GM19193 (cell line): Measurements from ENCODE around the gene DEF6.

Experiments used
- POLR2A ChIP-seq: IDR thresholded peaks from 4 replicates; pipeline ENCODE4 v1.6.1; 2011; ENCODE audit not compliant: insufficient read depth, insufficient read length; ENCODE audit errors: extremely low read depth

DEF6 gene

GRCh38 chr6:35317483-35318195 lies 20.0 kb downstream of the DEF6 start:
- no peak for TF ChIP-seq POLR2A

GRCh38 chr6:35318196-35319171 lies 20.9 kb downstream of the DEF6 start:
- TF ChIP-seq POLR2A: no peak

GRCh38 chr6:35319346-35320030 lies 21.9 kb downstream of the DEF6 start:
- TF ChIP-seq POLR2A: no peak

GRCh38 chr6:35320031-35320410 lies 22.4 kb downstream of the DEF6 start:
- no peak for TF ChIP-seq POLR2A

- no peak for TF ChIP-seq POLR2A
These were observed 23.5 kb downstream of the DEF6 start for GRCh38 chr6:35321091-35321490.

- TF ChIP-seq POLR2A: no peak
These were observed 29.9 kb downstream of the DEF6 start for GRCh38 chr6:35327349-35328027.

- no peak for TF ChIP-seq POLR2A
These were observed 30.6 kb downstream of the DEF6 start for GRCh38 chr6:35328108-35328723.

- TF ChIP-seq POLR2A: no peak
These were observed 33.0 kb downstream of the DEF6 start for GRCh38 chr6:35330541-35331119.

- no peak for TF ChIP-seq POLR2A
These were observed 43.9 kb downstream of the DEF6 start for GRCh38 chr6:35341557-35341956.

GRCh38 chr6:35342258-35343091 lies 44.9 kb downstream of the DEF6 start, which contains the start of gene PPARD:
TSS of gene PPARD (plus strand) at chr6:35342558. CDS start at chr6:35411088, 68,530 bp downstream.
- peak; percentile 22 for TF ChIP-seq POLR2A

GRCh38 chr6:35343092-35343834 lies 45.6 kb downstream of the DEF6 start:
- TF ChIP-seq POLR2A: no peak

- no peak for TF ChIP-seq POLR2A
These were observed 46.4 kb downstream of the DEF6 start for GRCh38 chr6:35343835-35344550.
